Measurements from ENCODE around the gene MATK.
A peak's percentile ranks its signal among the peaks of the same experiment; 100 is the strongest.

The MATK gene

DNA sequence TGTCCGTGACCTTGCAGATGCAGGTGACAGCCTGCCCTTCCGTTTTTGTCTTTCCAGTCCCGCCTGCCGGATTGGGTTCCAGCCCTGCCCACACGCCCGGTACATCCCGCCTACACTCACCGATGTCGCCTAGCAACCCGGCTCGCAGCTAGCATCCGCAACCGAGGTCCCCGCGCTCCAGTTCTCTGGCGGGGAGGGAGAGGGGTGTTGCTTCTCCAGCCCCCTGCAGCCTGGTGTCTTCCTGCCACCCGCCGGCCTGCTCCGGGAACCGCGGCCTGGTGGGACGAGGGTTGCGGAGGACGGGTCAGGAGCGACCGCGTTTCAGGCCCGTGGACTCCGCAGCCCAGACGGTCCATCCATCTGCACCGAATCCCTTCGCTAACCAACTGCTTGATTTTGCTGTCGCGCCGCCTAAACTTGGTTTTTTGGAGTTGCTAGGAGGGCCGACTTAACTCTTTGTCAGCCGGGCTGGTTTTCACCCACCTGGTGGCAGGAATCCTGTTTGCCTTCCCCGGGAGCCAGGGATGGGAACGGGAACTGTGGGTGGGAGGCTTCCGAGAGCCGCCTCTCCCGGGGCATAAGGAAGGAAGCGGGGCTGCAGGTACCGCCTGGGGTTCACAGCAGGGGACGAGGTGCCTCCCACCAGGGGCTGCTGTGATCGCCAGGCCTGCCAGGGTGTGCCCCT lies 15.4 kb upstream of the MATK start (continued):
- TF ChIP-seq, protein P1, sequence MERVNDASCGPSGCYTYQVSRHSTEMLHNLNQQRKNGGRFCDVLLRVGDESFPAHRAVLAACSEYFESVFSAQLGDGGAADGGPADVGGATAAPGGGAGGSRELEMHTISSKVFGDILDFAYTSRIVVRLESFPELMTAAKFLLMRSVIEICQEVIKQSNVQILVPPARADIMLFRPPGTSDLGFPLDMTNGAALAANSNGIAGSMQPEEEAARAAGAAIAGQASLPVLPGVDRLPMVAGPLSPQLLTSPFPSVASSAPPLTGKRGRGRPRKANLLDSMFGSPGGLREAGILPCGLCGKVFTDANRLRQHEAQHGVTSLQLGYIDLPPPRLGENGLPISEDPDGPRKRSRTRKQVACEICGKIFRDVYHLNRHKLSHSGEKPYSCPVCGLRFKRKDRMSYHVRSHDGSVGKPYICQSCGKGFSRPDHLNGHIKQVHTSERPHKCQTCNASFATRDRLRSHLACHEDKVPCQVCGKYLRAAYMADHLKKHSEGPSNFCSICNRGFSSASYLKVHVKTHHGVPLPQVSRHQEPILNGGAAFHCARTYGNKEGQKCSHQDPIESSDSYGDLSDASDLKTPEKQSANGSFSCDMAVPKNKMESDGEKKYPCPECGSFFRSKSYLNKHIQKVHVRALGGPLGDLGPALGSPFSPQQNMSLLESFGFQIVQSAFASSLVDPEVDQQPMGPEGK (tag by site-specific recombination; IDR thresholded peaks at IDR 0.05), result peak; percentile 24; the same call in 1 of the 2 replicates
- TF ChIP-seq ZNF311 (tag by site-specific recombination; IDR thresholded peaks at IDR 0.05; ENCODE audit: borderline replicate concordance) (no peak), ZNF600 (tag by site-specific recombination; IDR thresholded peaks at IDR 0.05) (peak; percentile 56), EGR2 (tag by site-specific recombination; IDR thresholded peaks at IDR 0.05; ENCODE audit: low read depth) (peak; percentile 68; the same call in 1 of the 2 replicates), ZNF335 (tag by site-specific recombination; conservative IDR thresholded peaks at IDR 0.05) (0 out of 2 replicates have a peak, but pooled peaks have one; percentile 1), SP2 (tag by site-specific recombination; IDR thresholded peaks at IDR 0.05) (peak; percentile 68), ZNF530 (tag by site-specific recombination; IDR thresholded peaks at IDR 0.05; ENCODE audit: low read depth) (no peak)
- TF ChIP-seq, protein P2, sequence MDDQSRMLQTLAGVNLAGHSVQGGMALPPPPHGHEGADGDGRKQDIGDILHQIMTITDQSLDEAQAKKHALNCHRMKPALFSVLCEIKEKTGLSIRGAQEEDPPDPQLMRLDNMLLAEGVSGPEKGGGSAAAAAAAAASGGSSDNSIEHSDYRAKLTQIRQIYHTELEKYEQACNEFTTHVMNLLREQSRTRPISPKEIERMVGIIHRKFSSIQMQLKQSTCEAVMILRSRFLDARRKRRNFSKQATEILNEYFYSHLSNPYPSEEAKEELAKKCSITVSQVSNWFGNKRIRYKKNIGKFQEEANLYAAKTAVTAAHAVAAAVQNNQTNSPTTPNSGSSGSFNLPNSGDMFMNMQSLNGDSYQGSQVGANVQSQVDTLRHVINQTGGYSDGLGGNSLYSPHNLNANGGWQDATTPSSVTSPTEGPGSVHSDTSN (CRISPR knock-in tag; IDR thresholded peaks at IDR 0.05), result no peak

DNA sequence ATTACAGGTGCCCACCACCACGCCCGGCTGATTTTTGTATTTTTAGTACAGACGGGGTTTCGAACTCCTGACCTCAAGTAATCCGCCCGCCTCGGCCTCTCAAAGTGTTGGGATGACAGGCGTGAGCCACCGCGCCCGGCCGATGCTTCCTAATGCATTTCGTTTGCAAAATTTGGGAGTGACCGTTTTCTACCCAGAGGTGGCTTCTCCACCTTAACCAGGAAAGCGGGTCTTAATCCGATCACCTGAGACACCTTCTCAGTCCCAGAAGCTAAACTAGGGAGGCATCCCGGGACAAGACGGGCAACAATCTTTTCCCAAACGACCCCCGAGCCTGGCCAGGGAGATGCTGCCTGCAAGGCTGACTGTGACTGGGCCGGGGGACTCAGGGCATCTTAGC lies 14.8 kb upstream of the MATK start:
- H3K4me3 ChIP-seq (ENCODE audit: low read depth, low read length), result no peak overlapping the region
- H3K9me3 ChIP-seq (ENCODE audit: control insufficient read depth, insufficient read depth, low read depth, low read length), result no peaks in the 10 kb centered on the region
- CTCF ChIA-PET, result no interaction called here
- TF ChIP-seq ZNF335 (tag by site-specific recombination; conservative IDR thresholded peaks at IDR 0.05) (0 out of 2 replicates have a peak, but pooled peaks have one; percentile 13), ZFP69B (tag by site-specific recombination; IDR thresholded peaks at IDR 0.05) (no peak)
- peaks cover 2% of the 10 kb centered on the region; the same call in 1 of the 2 replicates for H3K4me1 ChIP-seq (ENCODE audit: control insufficient read depth, insufficient read depth, low read length)
- no peak overlapping the region for H3K27ac ChIP-seq (ENCODE audit: extremely low read depth, low read depth, low read length)
- POLR2A ChIA-PET, result no interaction called here
- no peaks in the 10 kb centered on the region for H3K36me3 ChIP-seq (ENCODE audit: control insufficient read depth in 2 of 2, insufficient read depth in 1 of 2, low read length in 2 of 2)

DNA sequence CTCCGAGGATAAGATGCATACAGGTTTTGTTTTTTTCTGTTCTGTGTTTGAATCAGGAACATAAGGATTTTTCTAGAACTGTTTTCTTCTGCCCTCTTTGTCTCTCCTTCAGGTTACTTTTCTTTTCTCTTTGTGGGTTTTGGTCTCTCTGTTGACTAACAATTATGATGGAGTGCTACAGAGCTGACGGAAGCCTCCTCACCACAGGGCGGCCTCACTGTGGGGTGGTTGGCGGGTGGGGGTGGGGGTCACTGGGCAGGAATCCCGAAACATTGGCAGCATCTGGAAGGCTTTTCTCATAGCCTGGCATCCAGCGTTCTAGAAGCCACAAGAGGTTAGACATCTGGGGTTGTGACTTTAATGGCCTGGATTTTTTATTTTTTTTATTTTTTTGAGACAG lies 12.0 kb upstream of the MATK start:
- ChIA-PET CTCF (interaction anchor here (1.1 kb wide), 1 partner anchor 11 kb away, joined by 4 read pairs; no protein-coding TSS in a partner anchor), POLR2A (interaction anchor here (1.2 kb wide), 1 partner anchor 36 kb away, joined by 3 read pairs; the partner anchor contains the start of gene MRPL54)
- TF ChIP-seq ZSCAN30 (tag by site-specific recombination; IDR thresholded peaks at IDR 0.05) (no peak), ZNF184 (tag by site-specific recombination; IDR thresholded peaks at IDR 0.05) (no peak), EGR2 (tag by site-specific recombination; IDR thresholded peaks at IDR 0.05; ENCODE audit: low read depth) (no peak), ZNF266 (tag by site-specific recombination; IDR thresholded peaks at IDR 0.05; ENCODE audit: low read depth) (no peak), ZNF558 (tag by site-specific recombination; IDR thresholded peaks at IDR 0.05) (no peak)
- TF ChIP-seq, protein P3, sequence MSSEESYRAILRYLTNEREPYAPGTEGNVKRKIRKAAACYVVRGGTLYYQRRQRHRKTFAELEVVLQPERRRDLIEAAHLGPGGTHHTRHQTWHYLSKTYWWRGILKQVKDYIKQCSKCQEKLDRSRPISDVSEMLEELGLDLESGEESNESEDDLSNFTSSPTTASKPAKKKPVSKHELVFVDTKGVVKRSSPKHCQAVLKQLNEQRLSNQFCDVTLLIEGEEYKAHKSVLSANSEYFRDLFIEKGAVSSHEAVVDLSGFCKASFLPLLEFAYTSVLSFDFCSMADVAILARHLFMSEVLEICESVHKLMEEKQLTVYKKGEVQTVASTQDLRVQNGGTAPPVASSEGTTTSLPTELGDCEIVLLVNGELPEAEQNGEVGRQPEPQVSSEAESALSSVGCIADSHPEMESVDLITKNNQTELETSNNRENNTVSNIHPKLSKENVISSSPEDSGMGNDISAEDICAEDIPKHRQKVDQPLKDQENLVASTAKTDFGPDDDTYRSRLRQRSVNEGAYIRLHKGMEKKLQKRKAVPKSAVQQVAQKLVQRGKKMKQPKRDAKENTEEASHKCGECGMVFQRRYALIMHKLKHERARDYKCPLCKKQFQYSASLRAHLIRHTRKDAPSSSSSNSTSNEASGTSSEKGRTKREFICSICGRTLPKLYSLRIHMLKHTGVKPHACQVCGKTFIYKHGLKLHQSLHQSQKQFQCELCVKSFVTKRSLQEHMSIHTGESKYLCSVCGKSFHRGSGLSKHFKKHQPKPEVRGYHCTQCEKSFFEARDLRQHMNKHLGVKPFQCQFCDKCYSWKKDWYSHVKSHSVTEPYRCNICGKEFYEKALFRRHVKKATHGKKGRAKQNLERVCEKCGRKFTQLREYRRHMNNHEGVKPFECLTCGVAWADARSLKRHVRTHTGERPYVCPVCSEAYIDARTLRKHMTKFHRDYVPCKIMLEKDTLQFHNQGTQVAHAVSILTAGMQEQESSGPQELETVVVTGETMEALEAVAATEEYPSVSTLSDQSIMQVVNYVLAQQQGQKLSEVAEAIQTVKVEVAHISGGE (tag by site-specific recombination; conservative IDR thresholded peaks at IDR 0.05; ENCODE audit: low read depth), result no peak
- Histone ChIP-seq H3K27ac (ENCODE audit: extremely low read depth, low read depth, low read length) (no peak overlapping the region), H3K9me3 (ENCODE audit: control insufficient read depth, insufficient read depth, low read depth, low read length) (no peaks in the 10 kb centered on the region), H3K4me1 (ENCODE audit: control insufficient read depth, insufficient read depth, low read length) (peaks cover 2% of the 10 kb centered on the region; the same call in 1 of the 2 replicates), H3K36me3 (ENCODE audit: control insufficient read depth in 2 of 2, insufficient read depth in 1 of 2, low read length in 2 of 2) (no peaks in the 10 kb centered on the region), H3K4me3 (ENCODE audit: low read depth, low read length) (no peak overlapping the region)

All from HEK293 (cell line).